Gastrocnemius medialis (tissue), 4 donors: ENCODE data around the gene CASP8. TPM values are rescaled to one million over a fixed set of nuclear protein-coding genes. Genes with fewer than 3 reads are reported as not detected.

Experiments
- ATAC-seq, 2 donors: fragments of 150-250 bp; one replicate each; pipeline ENCODE4 v1.9.1; 2016
- DNase-seq, 2 donors: peaks; one replicate each; pipeline ENCODE4 v3.0.0-alpha.2; 2019
- H3K27ac ChIP-seq, 4 donors: fragments of 200-600 bp; sonication (generic); 1 replicate in 1 of 4; 2 replicates in 3 of 4; pipeline ENCODE4 v1.5.1; 2016 to 2018; ENCODE audit warnings: mild to moderate bottlenecking in 2 of 4, moderate library complexity in 1 of 4
- H3K27me3 ChIP-seq, 3 donors: fragments of 200-600 bp; sonication (generic) in 2 of 3; 1 replicate in 1 of 3; 2 replicates in 2 of 3; pipeline versions ENCODE4 v1.5.1 to v1.6.0; 2016 to 2019; ENCODE audit warnings: mild to moderate bottlenecking in 1 of 3, moderate library complexity in 1 of 3
- H3K36me3 ChIP-seq, 2 donors: fragments of 200-600 bp; sonication (generic) in 1 of 2; one replicate each; pipeline ENCODE4 v1.5.1; 2017 to 2018
- H3K4me1 ChIP-seq, 2 donors: fragments of 200-600 bp; sonication (generic) in 1 of 2; one replicate each; pipeline ENCODE4 v1.5.1; 2016 to 2017; ENCODE audit warnings: mild to moderate bottlenecking in 2 of 2
- H3K4me3 ChIP-seq, 4 donors: fragments of 200-600 bp; sonication (generic) in 3 of 4; 1 replicate in 1 of 4; 2 replicates in 3 of 4; pipeline ENCODE4 v1.5.1; 2016 to 2019; ENCODE audit warnings: mild to moderate bottlenecking in 2 of 4
- H3K9me3 ChIP-seq, 3 donors: fragments of 200-600 bp; sonication (generic) in 2 of 3; 1 replicate in 1 of 3; 2 replicates in 2 of 3; pipeline ENCODE4 v1.5.1; 2016 to 2019
- CTCF ChIP-seq, 5 experiments: fragments of 450-650 bp in 3 of 5; fragments of 200-600 bp in 2 of 5; sonication (generic) in 2 of 5; IDR thresholded peaks in 4 of 5; conservative IDR thresholded peaks in 1 of 5; 1 replicate in 4 of 5; 2 replicates in 1 of 5; pipeline ENCODE4 v1.5.1; 2016 to 2019; ENCODE audit warnings: antibody characterized with exemption in 5 of 5, mild to moderate bottlenecking in 3 of 5, moderate library complexity in 3 of 5
- POLR2A ChIP-seq, 2 donors: fragments of 450-650 bp; IDR thresholded peaks; one replicate each; pipeline ENCODE4 v1.6.1; 2017; ENCODE audit warnings: antibody characterized with exemption in 2 of 2, mild to moderate bottlenecking in 2 of 2, moderate library complexity in 2 of 2
- in situ Hi-C, 4 donors: fragments of 200-750 bp; cut with MboI; loops; one replicate each; pipeline versions ENCODE4 v1.15.0 to v1.8.0; 2017; ENCODE audit warnings: low sequenced_read_pairs in 4 of 4
- intact Hi-C: fragments of 100-400 bp; cut with DNase I; formaldehyde crosslinking; loops from one replicate; pipeline ENCODE4 v1.15.1; 2023; ENCODE audit warnings: low total_unique reads
- total RNA-seq, 4 donors: library from RNA; depleted of rRNA; stranded (reverse); fragments of >200 nt; gene quantifications; one replicate each; pipeline versions ENCODE4 v1.1.0 to v1.2.3, GENCODE V29; 2016

Gene CASP8
- total RNA-seq, 4 donors from 2014 or later = 2.3 to 3.5 (median 2.9) TPM

GRCh38 chr2:201228912-201229290 lies 31.4 kb upstream of the CASP8 start:
- DNase-seq (no peak), ATAC-seq (no peak)
- H3K4me3 ChIP-seq = no peak overlapping the region
- H3K36me3 ChIP-seq = no peaks in the 10 kb centered on the region
- TF ChIP-seq POLR2A (IDR thresholded peaks at IDR 0.05) (no peak), CTCF (IDR thresholded peaks at IDR 0.05 in 4 of 5, conservative IDR thresholded peaks at IDR 0.05 in 1 of 5) (no peak)
- intact Hi-C loops = no loop called here
- no peaks in the 10 kb centered on the region for H3K27me3 ChIP-seq
- H3K27ac ChIP-seq = peak overlapping the region in 2 of 4 donors; percentile 20 to 45
- H3K4me1 ChIP-seq = peaks cover 8 to 9% of the 10 kb centered on the region in 2 donors
- no peaks in the 10 kb centered on the region for H3K9me3 ChIP-seq
- in situ Hi-C loops = loop anchor here in 1 of 4 donors (25.0 kb wide), 1 partner anchor 133 kb away; the partner anchor contains the start of gene FLACC1

GRCh38 chr2:201231781-201232466 lies 28.4 kb upstream of the CASP8 start:
- H3K36me3 ChIP-seq = no peaks in the 10 kb centered on the region
- peaks cover 8 to 14% of the 10 kb centered on the region in 2 donors for H3K4me1 ChIP-seq
- in situ Hi-C loops = loop anchor here in 2 of 4 donors (10.0 to 25.0 kb wide), 2 partner anchors 130 to 133 kb away; partner anchors contain the start of gene FLACC1 (in 1 of the 2)
- H3K9me3 ChIP-seq = no peaks in the 10 kb centered on the region
- no peak overlapping the region for H3K4me3 ChIP-seq
- DNase-seq (peak; percentile 54 to 71), ATAC-seq (peak; percentile 62 to 77)
- H3K27ac ChIP-seq = no peak overlapping the region
- intact Hi-C loops = loop anchor here (5.0 kb wide), 2 partner anchors 45 to 325 kb away; no protein-coding TSS in a partner anchor
- TF ChIP-seq CTCF (IDR thresholded peaks at IDR 0.05 in 4 of 5, conservative IDR thresholded peaks at IDR 0.05 in 1 of 5) = peak; percentile 55 to 74 (median 67)
- no peak for TF ChIP-seq POLR2A (IDR thresholded peaks at IDR 0.05)
- H3K27me3 ChIP-seq = no peaks in the 10 kb centered on the region

- no peak for ATAC-seq
- H3K9me3 ChIP-seq = no peaks in the 10 kb centered on the region
- peak in 1 of 5 experiments; percentile 2 for TF ChIP-seq CTCF (IDR thresholded peaks at IDR 0.05 in 4 of 5, conservative IDR thresholded peaks at IDR 0.05 in 1 of 5)
- no peak for TF ChIP-seq POLR2A (IDR thresholded peaks at IDR 0.05)
- H3K27me3 ChIP-seq = no peaks in the 10 kb centered on the region
- DNase-seq = no peak
- H3K36me3 ChIP-seq = no peaks in the 10 kb centered on the region
- no peak overlapping the region for H3K4me3 ChIP-seq
- no peak overlapping the region for H3K27ac ChIP-seq
- peaks cover 8 to 14% of the 10 kb centered on the region in 2 donors for H3K4me1 ChIP-seq
- in situ Hi-C loops = loop anchor here in 2 of 4 donors (10.0 to 25.0 kb wide), 2 partner anchors 130 to 132 kb away; partner anchors contain the start of gene FLACC1 (in 1 of the 2)
- intact Hi-C loops = loop anchor here (5.0 kb wide), 2 partner anchors 45 to 325 kb away; no protein-coding TSS in a partner anchor
Measured at GRCh38 chr2:201232467-201232815, 27.9 kb upstream of the CASP8 start.

- Histone ChIP-seq H3K36me3 (no peaks in the 10 kb centered on the region), H3K27me3 (no peaks in the 10 kb centered on the region), H3K9me3 (no peaks in the 10 kb centered on the region), H3K27ac (peak overlapping the region; percentile 10 to 45 (median 28)), H3K4me1 (peaks cover 8 to 14% of the 10 kb centered on the region in 2 donors), H3K4me3 (peak overlapping the region in 2 of 4 donors; percentile 19 to 21)
- intact Hi-C loops (loop anchor here (5.0 kb wide), 2 partner anchors 46 to 326 kb away; no protein-coding TSS in a partner anchor), in situ Hi-C loops (loop anchor here in 2 of 4 donors (10.0 to 25.0 kb wide), 2 partner anchors 129 to 131 kb away; partner anchors contain the start of gene FLACC1 (in 1 of the 2))
- ATAC-seq = peak in 1 of 2 donors; percentile 17
- TF ChIP-seq POLR2A (IDR thresholded peaks at IDR 0.05) = no peak
- TF ChIP-seq CTCF (IDR thresholded peaks at IDR 0.05 in 4 of 5, conservative IDR thresholded peaks at IDR 0.05 in 1 of 5) = no peak
- DNase-seq = peak in 1 of 2 donors; percentile 23
Measured at GRCh38 chr2:201233192-201233811, 27.0 kb upstream of the CASP8 start.
